RWPE2 (cell line): ENCODE measurements around the gene EEF1AKMT4.
A peak's percentile ranks its signal among the peaks of the same experiment; 100 is the strongest.

ENCODE experiments used
- ATAC-seq: fragments of 200-7000 bp; cut with Tn5 transposase; 3 replicates; pipeline ENCODE4 v1.9.1; 2021; ENCODE audit warnings: low read depth
- DNase-seq: peaks from one replicate; pipeline ENCODE4 v3.0.0-alpha.2; 2020; ENCODE audit warnings: low spot score
- H3K27ac ChIP-seq: fragments of 450-650 bp; 2 replicates; pipeline ENCODE4 v1.5.1; 2017; ENCODE audit warnings: mild to moderate bottlenecking; ENCODE audit not compliant: poor library complexity, severe bottlenecking
- H3K27me3 ChIP-seq: fragments of 250-450 bp; sonication (Bioruptor Pico); 2 replicates; pipeline ENCODE4 v1.5.1; 2021; ENCODE audit warnings: mild to moderate bottlenecking, moderate library complexity; ENCODE audit not compliant: insufficient read depth, poor library complexity, severe bottlenecking
- H3K36me3 ChIP-seq: fragments of 250-450 bp; sonication (Bioruptor Pico); 2 replicates; pipeline ENCODE4 v1.5.1; 2020; ENCODE audit warnings: low read depth, mild to moderate bottlenecking, moderate library complexity
- H3K4me1 ChIP-seq: fragments of 250-450 bp; sonication (Bioruptor Pico); 2 replicates; pipeline ENCODE4 v1.5.1; 2021; ENCODE audit warnings: mild to moderate bottlenecking, moderate library complexity; ENCODE audit not compliant: insufficient read depth, poor library complexity, severe bottlenecking
- H3K4me3 ChIP-seq: fragments of 250-450 bp; sonication (Bioruptor Pico); 2 replicates; pipeline ENCODE4 v1.5.1; 2021; ENCODE audit warnings: mild to moderate bottlenecking, moderate library complexity; ENCODE audit not compliant: severe bottlenecking
- H3K9me3 ChIP-seq: fragments of 250-450 bp; sonication (Bioruptor Pico); 2 replicates; pipeline ENCODE4 v1.5.1; 2021; ENCODE audit warnings: mild to moderate bottlenecking, moderate library complexity; ENCODE audit not compliant: severe bottlenecking
- CTCF ChIP-seq: fragments of 450-650 bp; IDR thresholded peaks from one replicate; pipeline ENCODE4 v1.5.1; 2017; ENCODE audit warnings: mild to moderate bottlenecking, moderate library complexity; ENCODE audit not compliant: poor library complexity, severe bottlenecking

EEF1AKMT4 gene

GRCh38 chr3:184291738-184292445 is 42.4 kb downstream of the EEF1AKMT4 start:
- Histone ChIP-seq H3K27me3 (no peaks in the 10 kb centered on the region), H3K4me3 (no peak overlapping the region)

GRCh38 chr3:184295771-184296170 is 46.3 kb downstream of the EEF1AKMT4 start:
- H3K27me3 ChIP-seq, result no peaks in the 10 kb centered on the region
- no peaks in the 10 kb centered on the region for H3K9me3 ChIP-seq
- TF ChIP-seq CTCF, result no peak
- ATAC-seq (no peak), DNase-seq (no peak)
- no peak overlapping the region for H3K27ac ChIP-seq
- H3K36me3 ChIP-seq, result peaks cover 7% of the 10 kb centered on the region
- peaks cover 4% of the 10 kb centered on the region for H3K4me1 ChIP-seq
- H3K4me3 ChIP-seq, result no peak overlapping the region

More at GRCh38 chr3:184291738-184292445, 42.4 kb downstream of the EEF1AKMT4 start:
- no peaks in the 10 kb centered on the region for H3K4me1 ChIP-seq
- H3K27ac ChIP-seq, result no peak overlapping the region
- ATAC-seq (no peak), DNase-seq (no peak)
- no peaks in the 10 kb centered on the region for H3K9me3 ChIP-seq
- H3K36me3 ChIP-seq, result no peaks in the 10 kb centered on the region
- no peak for TF ChIP-seq CTCF

GRCh38 chr3:184296616-184297015 is 47.1 kb downstream of the EEF1AKMT4 start:
- DNase-seq (no peak), ATAC-seq (no peak)
- Histone ChIP-seq H3K9me3 (no peaks in the 10 kb centered on the region), H3K27ac (no peak overlapping the region), H3K4me3 (no peak overlapping the region), H3K27me3 (no peaks in the 10 kb centered on the region), H3K36me3 (peaks cover 16% of the 10 kb centered on the region), H3K4me1 (peaks cover 6% of the 10 kb centered on the region)
- TF ChIP-seq CTCF, result no peak

GRCh38 chr3:184298759-184299487 is 49.5 kb downstream of the EEF1AKMT4 start, which contains the start of gene PSMD2:
TSS of gene PSMD2 (plus strand) at chr3:184299241. CDS start at chr3:184299267, 26 bp downstream.
- peak; percentile 92 for ATAC-seq
- Histone ChIP-seq H3K4me1 (peaks cover 6% of the 10 kb centered on the region), H3K9me3 (no peaks in the 10 kb centered on the region), H3K27ac (peak within 1 kb of the TSS; percentile 95), H3K36me3 (peaks cover 39% of the 10 kb centered on the region), H3K4me3 (peak within 1 kb of the TSS; percentile 69), H3K27me3 (no peaks in the 10 kb centered on the region)
- TF ChIP-seq CTCF, result no peak
- DNase-seq, result peak; percentile 97
